ENCODE measurements around the gene CTIF.

GRCh38 chr18:48729404-48729803 lies 190.6 kb downstream of the CTIF start:
- no peak for TF ChIP-seq CTCF (IDR thresholded peaks at IDR 0.05)
- TF ChIP-seq ZFX (IDR thresholded peaks at IDR 0.05; ENCODE audit: borderline replicate concordance), result no peak

Measured in 22Rv1 (cell line).